A549 (cell line): Measurements from ENCODE around the gene RNASE12. TPM values are rescaled to one million over a fixed set of nuclear protein-coding genes. Genes with fewer than 3 reads are reported as not detected.

Source experiments
- ATAC-seq, 2 experiments: fragments of 200-7000 bp in 1 of 2; fragments of >200 bp in 1 of 2; cut with Nextera tagmentation in 1 of 2; cut with Tn5 transposase in 1 of 2; 3 replicates each; pipeline versions ENCODE4 v1.8.0 to v1.9.1; 2018 to 2020; ENCODE audit warnings: mild to moderate bottlenecking in 1 of 2, moderate library complexity in 1 of 2
- CTCF ChIA-PET: fragments of 300-600 bp; sonication (Branson Sonifier 250); formaldehyde crosslinking; extraction: SDS; loops from one replicate; lab custom pipeline; 2021; ENCODE audit warnings: antibody characterized with exemption, inconsistent platforms; lab: Yijun Ruan, JAX
- POLR2A ChIA-PET: fragments of 350-600 bp; formaldehyde crosslinking; extraction: SDS; loops from one replicate; lab custom pipeline; 2021; ENCODE audit warnings: antibody characterized with exemption, inconsistent platforms; lab: Yijun Ruan, JAX
- DNase-seq, 2 experiments: peaks; one replicate each; pipeline versions ENCODE4 v3.0.0 to v3.0.0-alpha.2; 2011 to 2016; ENCODE audit warnings: low read depth in 1 of 2, low spot score in 1 of 2
- FAIRE-seq: peaks from 2 replicates; lab custom pipeline; 2011; peaks lifted over from hg19 to GRCh38; lab: Jason Lieb, UNC
- H3K27ac ChIP-seq, 2 experiments: fragments of >200 bp; sonication (Bioruptor Twin); formaldehyde crosslinking; 3 replicates each; pipeline ENCODE4 v1.5.1; 2016 to 2017
- H3K4me1 ChIP-seq: fragments of >200 bp; sonication (Bioruptor Twin); formaldehyde crosslinking; 3 replicates; pipeline ENCODE4 v1.6.1; 2016
- H3K4me2 ChIP-seq: fragments of >200 bp; sonication (Bioruptor Twin); formaldehyde crosslinking; 3 replicates; pipeline ENCODE4 v1.6.1; 2016
- H3K4me3 ChIP-seq: fragments of >200 bp; sonication (Bioruptor Twin); formaldehyde crosslinking; 3 replicates; pipeline ENCODE4 v1.5.1; 2016
- H3K9me3 ChIP-seq: fragments of >200 bp; sonication (Bioruptor Twin); formaldehyde crosslinking; 3 replicates; pipeline ENCODE4 v1.6.1; 2016
- CBX8 ChIP-seq: fragments of 200-600 bp; sonication (generic); IDR thresholded peaks from 2 replicates; pipeline ENCODE4 v1.6.1; 2016
- CEBPB ChIP-seq, 2 experiments: fragments of >200 bp in 1 of 2; sonication (Bioruptor Twin) in 1 of 2; formaldehyde crosslinking in 1 of 2; IDR thresholded peaks; 2 replicates each; pipeline ENCODE4 v1.6.1; 2012 to 2016
- EHF ChIP-seq: fragments of 250-450 bp; sonication (Bioruptor Pico); IDR thresholded peaks from 2 replicates; pipeline ENCODE4 v1.5.0; 2020; ENCODE audit warnings: mild to moderate bottlenecking
- EHMT2 ChIP-seq: fragments of 200-600 bp; sonication (generic); IDR thresholded peaks from 2 replicates; pipeline ENCODE4 v1.6.1; 2016; ENCODE audit warnings: antibody characterized with exemption, low read depth, mild to moderate bottlenecking, moderate library complexity
- FOSB ChIP-seq: fragments of 250-450 bp; sonication (Bioruptor Pico); IDR thresholded peaks from 2 replicates; pipeline ENCODE4 v1.5.0; 2020; ENCODE audit warnings: mild to moderate bottlenecking, moderate library complexity
- GATA3 ChIP-seq: IDR thresholded peaks from 2 replicates; pipeline ENCODE4 v1.6.1; 2012; ENCODE audit warnings: borderline replicate concordance
- HDAC2 ChIP-seq: fragments of 200-600 bp; sonication (generic); IDR thresholded peaks from 2 replicates; pipeline ENCODE4 v1.6.1; 2016
- HES2 ChIP-seq: fragments of >200 bp; sonication (Bioruptor Twin); formaldehyde crosslinking; IDR thresholded peaks from 2 replicates; pipeline ENCODE4 v1.6.1; 2016
- HEYL ChIP-seq: fragments of 250-450 bp; sonication (Bioruptor Pico); IDR thresholded peaks from 2 replicates; pipeline ENCODE4 v1.8.0; 2021; ENCODE audit warnings: mild to moderate bottlenecking, moderate library complexity
- JUN ChIP-seq, 2 experiments: fragments of >200 bp; sonication (Bioruptor Twin); formaldehyde crosslinking; IDR thresholded peaks; 2 replicates in 1 of 2; 3 replicates in 1 of 2; pipeline ENCODE4 v1.6.1; 2016 to 2017
- MAFK ChIP-seq: fragments of 450-650 bp; IDR thresholded peaks from 2 replicates; pipeline ENCODE4 v1.6.1; 2014; ENCODE audit not compliant: partially characterized antibody
- NFE2L2 ChIP-seq: fragments of 150-350 bp; conservative IDR thresholded peaks from 2 replicates; pipeline ENCODE4 v1.6.1; 2014; ENCODE audit warnings: low read length
- NR3C1 ChIP-seq: fragments of >200 bp; sonication (Bioruptor Twin); formaldehyde crosslinking; IDR thresholded peaks from 3 replicates; pipeline ENCODE4 v1.6.1; 2017
- PHF8 ChIP-seq: fragments of 200-600 bp; sonication (generic); IDR thresholded peaks from 2 replicates; pipeline ENCODE4 v1.6.1; 2016; ENCODE audit warnings: low read depth, mild to moderate bottlenecking, antibody characterized with exemption, moderate library complexity, borderline replicate concordance
- POLR2A ChIP-seq: IDR thresholded peaks from 2 replicates; pipeline ENCODE4 v1.6.1; 2012; ENCODE audit warnings: mild to moderate bottlenecking, low read length
- POLR2AphosphoS2 ChIP-seq: conservative IDR thresholded peaks from 2 replicates; pipeline ENCODE4 v1.6.1; 2012; ENCODE audit warnings: low read length, improper control_type of control experiment, inconsistent platforms
- SMC3 ChIP-seq: fragments of >200 bp; sonication (Bioruptor Twin); formaldehyde crosslinking; IDR thresholded peaks from 3 replicates; pipeline ENCODE4 v1.6.1; 2018; ENCODE audit warnings: inconsistent platforms
- TP53 ChIP-seq: fragments of 250-450 bp; sonication (Bioruptor Pico); IDR thresholded peaks from 2 replicates; pipeline ENCODE4 v1.5.0; 2021; ENCODE audit warnings: mild to moderate bottlenecking, moderate library complexity
- ZSCAN20 ChIP-seq: fragments of 250-450 bp; sonication (Bioruptor Pico); IDR thresholded peaks from 2 replicates; pipeline ENCODE4 v1.8.0; 2022; ENCODE audit warnings: mild to moderate bottlenecking, moderate library complexity
- WGBS: methylation state at CpG from one replicate; pipeline ENCODE4 v1.1.6; 2017; ENCODE audit errors: missing lambda C conversion rate; 5-methylcytosine and 5-hydroxymethylcytosine counted together
- polyA plus RNA-seq, 4 experiments: library from polyadenylated mRNA; depleted of rRNA in 3 of 4; stranded (reverse); fragments of >200 nt; fragmentation: RNase III in 1 of 4; extraction: RNeasy Plus Mini Kit Qiagen cat#74134 plus additional on column Dnase treatment in 1 of 4; gene quantifications; 2 replicates in 3 of 4; 3 replicates in 1 of 4; pipeline ENCODE4 v1.2.3, GENCODE V29; 2011 to 2017
- TF ChIP-seq, protein P1 (sequence below): IDR thresholded peaks from 2 replicates; pipeline ENCODE4 v1.6.1; 2012; ENCODE audit warnings: low read depth, borderline replicate concordance

Gene RNASE12
- polyA plus RNA-seq, 2 of the 4 experiments (the other 2 are of a cell fraction), result not detected

DNA sequence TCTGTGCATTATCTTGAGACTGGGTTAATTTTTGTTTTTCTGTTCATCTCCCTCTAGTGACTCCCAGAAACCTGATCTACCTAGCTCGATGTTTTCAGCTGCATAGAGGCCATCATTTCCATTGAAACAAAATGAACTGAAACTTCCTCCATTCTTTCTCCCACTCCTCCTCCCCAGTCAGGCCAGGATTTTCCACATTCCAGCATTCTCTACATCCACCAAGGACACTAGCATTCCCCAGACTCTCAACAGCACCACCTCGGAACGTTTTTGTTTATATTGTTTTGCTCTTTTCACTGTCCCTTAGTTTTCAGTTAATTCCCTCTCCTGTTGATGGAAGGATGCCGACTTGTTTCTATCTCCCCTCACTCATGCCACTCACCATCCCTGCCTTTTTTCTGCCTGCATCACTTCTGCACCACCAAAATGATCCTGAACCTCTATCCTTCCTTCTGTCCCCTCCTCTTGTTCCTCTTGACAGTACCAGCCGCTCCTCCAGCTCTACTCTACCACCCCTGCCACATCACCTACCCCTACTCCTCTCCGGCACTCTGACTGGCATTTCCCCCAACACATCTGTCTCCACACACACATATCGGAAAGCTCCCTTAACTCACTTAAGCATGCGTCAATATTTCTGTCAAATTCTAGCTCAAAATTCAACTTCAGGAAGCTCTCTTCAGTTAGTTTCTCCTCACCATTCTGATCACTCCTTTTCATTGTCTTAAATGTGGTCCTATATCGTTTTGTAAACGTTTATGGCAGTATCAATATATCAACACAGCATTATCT lies 37.1 kb upstream of the RNASE12 start:
- 33% methylated on average over 10 of the region's 10 CpGs for WGBS
- POLR2A ChIA-PET, result no interaction called here
- CTCF ChIA-PET, result interaction anchor here (0.9 to 4.6 kb wide), 4 partner anchors 15 to 255 kb away, joined by 3 to 30 read pairs (median 4); no protein-coding TSS in a partner anchor

DNA sequence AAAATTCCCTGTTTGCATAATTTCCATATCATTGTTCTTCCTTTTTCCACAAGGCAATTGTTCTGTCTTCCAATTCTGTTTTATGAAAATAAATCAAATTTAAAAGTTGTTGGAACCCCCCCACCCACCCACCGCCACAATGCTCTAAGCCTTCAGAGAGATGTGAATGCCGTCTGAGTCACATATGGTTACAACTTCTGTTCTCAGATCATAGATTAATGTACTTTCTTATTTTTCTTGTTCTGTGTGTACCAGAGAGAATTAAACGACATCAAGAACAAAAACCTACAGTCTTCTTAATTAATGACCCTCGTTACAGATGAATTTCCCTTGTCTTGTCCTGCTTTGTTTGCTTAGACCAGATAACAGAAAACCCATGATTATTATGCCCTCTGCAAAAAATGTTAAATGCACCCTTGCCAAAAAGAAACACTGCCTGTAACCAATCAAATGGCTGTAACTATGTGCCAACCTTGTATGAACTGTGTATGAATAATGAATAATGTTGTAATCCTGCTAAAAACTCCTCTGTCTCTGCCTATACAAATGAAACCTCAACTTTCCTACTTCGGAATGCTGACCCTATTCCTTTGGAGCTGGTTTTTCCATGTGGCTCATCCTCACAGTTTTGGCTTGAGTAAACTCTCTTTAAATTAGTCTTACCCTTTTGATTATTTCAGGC lies 36.3 kb upstream of the RNASE12 start:
- CTCF ChIA-PET, result interaction anchor here (0.9 to 1.4 kb wide), 3 partner anchors 19 to 254 kb away, joined by 3 to 4 read pairs (median 3); no protein-coding TSS in a partner anchor
- H3K27ac ChIP-seq, result no peak overlapping the region; a peak in 1 of 6 replicates
- DNase-seq, result no peak
- peaks cover 37% of the 10 kb centered on the region; the same call in 2 of the 3 replicates for H3K4me1 ChIP-seq
- POLR2A ChIA-PET, result no interaction called here
- no peaks in the 10 kb centered on the region for H3K9me3 ChIP-seq
- ATAC-seq, result no peak
- TF ChIP-seq POLR2AphosphoS2 (no peak), ZSCAN20 (CRISPR knock-in tag) (no peak), PHF8 (no peak), NFE2L2 (no peak), JUN (IDR thresholded peaks at IDR 0.05) (no peak)
- no peak for FAIRE-seq
- H3K4me2 ChIP-seq, result peak overlapping the region; percentile 72
- 57% methylated on average over 5 of the region's 5 CpGs for WGBS
- no peak overlapping the region for H3K4me3 ChIP-seq

More for the DNA sequence above, 37.1 kb upstream of the RNASE12 start:
- no peak for TF ChIP-seq ZSCAN20 (CRISPR knock-in tag)
- TF ChIP-seq HES2, result no peak
- TF ChIP-seq HDAC2, result no peak
- no peak for TF ChIP-seq FOSB (CRISPR knock-in tag)
- TF ChIP-seq, protein P1, sequence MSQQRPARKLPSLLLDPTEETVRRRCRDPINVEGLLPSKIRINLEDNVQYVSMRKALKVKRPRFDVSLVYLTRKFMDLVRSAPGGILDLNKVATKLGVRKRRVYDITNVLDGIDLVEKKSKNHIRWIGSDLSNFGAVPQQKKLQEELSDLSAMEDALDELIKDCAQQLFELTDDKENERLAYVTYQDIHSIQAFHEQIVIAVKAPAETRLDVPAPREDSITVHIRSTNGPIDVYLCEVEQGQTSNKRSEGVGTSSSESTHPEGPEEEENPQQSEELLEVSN, result no peak
- TF ChIP-seq NFE2L2, result no peak
- DNase-seq (no peak), FAIRE-seq (no peak), ATAC-seq (no peak)
- no peaks in the 10 kb centered on the region for H3K9me3 ChIP-seq
- H3K4me1 ChIP-seq, result peaks cover 37% of the 10 kb centered on the region; the same call in 2 of the 3 replicates
- H3K4me2 ChIP-seq, result peak overlapping the region; percentile 72
- no peak overlapping the region for H3K4me3 ChIP-seq
- peak overlapping the region in 1 of 2 experiments; percentile 1; a peak in 1 of 6 replicates for H3K27ac ChIP-seq

DNA sequence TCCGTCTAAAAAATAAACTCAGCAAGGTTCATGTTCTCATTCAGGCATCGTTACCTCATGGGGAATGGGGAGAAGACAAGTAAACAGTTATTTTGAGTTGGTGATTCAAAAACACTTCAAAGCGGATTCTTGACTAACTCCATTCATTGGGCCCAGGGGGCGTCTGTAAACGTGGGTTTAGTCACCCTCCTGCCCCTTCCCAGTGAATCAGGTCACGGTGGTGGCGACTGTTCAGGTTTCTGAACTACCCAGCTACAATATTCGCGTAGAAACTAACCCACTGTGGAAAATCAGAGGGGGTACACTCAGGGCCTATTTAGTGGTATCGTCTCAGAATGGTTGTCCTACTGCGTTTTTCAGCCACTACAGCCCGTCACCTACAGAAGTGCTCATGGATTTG lies 35.1 kb upstream of the RNASE12 start:
- DNase-seq, result no peak
- H3K4me2 ChIP-seq, result peak overlapping the region; percentile 72
- ChIA-PET POLR2A (no interaction called here), CTCF (interaction anchor here (0.6 to 1.4 kb wide), 4 partner anchors 13 to 852 kb away, joined by 3 to 9 read pairs (median 5); no protein-coding TSS in a partner anchor)
- H3K4me1 ChIP-seq, result peaks cover 37% of the 10 kb centered on the region; the same call in 2 of the 3 replicates
- 70% methylated on average over 12 of the region's 12 CpGs for WGBS
- FAIRE-seq, result no peak
- ATAC-seq, result no peak
- H3K9me3 ChIP-seq, result no peaks in the 10 kb centered on the region
- H3K27ac ChIP-seq, result 0 out of 6 replicates have a peak overlapping the region, but pooled peaks of 1 of the 2 experiments have one; percentile 30
- H3K4me3 ChIP-seq, result peak overlapping the region; percentile 53
- TF ChIP-seq PHF8, result no peak
- no peak for TF ChIP-seq TP53 (CRISPR knock-in tag)
- TF ChIP-seq CEBPB (IDR thresholded peaks at IDR 0.05), result no peak
- TF ChIP-seq EHF, result no peak
- TF ChIP-seq ZSCAN20 (CRISPR knock-in tag), result no peak
- TF ChIP-seq HDAC2, result no peak
- no peak for TF ChIP-seq SMC3
- TF ChIP-seq GATA3, result no peak
- no peak for TF ChIP-seq HEYL (CRISPR knock-in tag)
- TF ChIP-seq EHMT2, result no peak
- TF ChIP-seq CBX8, result no peak
- no peak for TF ChIP-seq POLR2A
- no peak for TF ChIP-seq MAFK
- no peak for TF ChIP-seq NR3C1
